Muscle of back (tissue), 11 donors: Measurements from ENCODE around the gene FSTL3. TPM values are rescaled to one million over a fixed set of nuclear protein-coding genes. Genes with fewer than 3 reads are reported as not detected.

Experiments used
- DNase-seq, 3 donors: peaks; one replicate each; pipeline versions ENCODE4 v3.0.0 to v3.0.0-alpha.2; 2013
- polyA plus RNA-seq, 10 donors: library from polyadenylated mRNA; unstranded; fragments of 120-200 nt; gene quantifications; one replicate each; pipeline ENCODE4 v1.2.1, GENCODE V29; 2013; ENCODE audit not compliant: insufficient read length in 10 of 10

Gene FSTL3
- polyA plus RNA-seq, 10 donors, result 10.7 to 19.2 (median 14.6) TPM

DNA sequence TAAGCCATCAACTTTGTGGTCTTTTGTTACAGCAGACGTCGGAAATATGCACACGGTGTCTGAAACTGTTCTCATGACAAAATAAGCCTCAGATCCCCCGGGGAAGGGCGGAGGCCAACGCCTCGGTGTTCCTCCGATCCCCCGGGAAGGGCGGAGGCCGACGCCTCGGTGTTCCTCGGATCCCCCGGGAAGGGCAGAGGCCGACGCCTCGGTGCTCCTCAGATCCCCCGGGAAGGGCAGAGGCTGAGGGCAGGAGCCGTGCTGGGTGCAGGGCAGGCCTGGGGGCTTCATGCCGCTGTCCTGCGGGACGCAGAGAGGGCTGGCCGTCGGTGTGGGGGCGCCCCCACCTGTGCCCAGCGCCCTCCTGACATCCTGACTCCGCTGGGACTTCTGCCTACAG lies 31.8 kb upstream of the FSTL3 start:
- DNase-seq, result no peak

GRCh38 chr19:644789-645188 lies 31.4 kb upstream of the FSTL3 start:
- DNase-seq, result no peak

DNA sequence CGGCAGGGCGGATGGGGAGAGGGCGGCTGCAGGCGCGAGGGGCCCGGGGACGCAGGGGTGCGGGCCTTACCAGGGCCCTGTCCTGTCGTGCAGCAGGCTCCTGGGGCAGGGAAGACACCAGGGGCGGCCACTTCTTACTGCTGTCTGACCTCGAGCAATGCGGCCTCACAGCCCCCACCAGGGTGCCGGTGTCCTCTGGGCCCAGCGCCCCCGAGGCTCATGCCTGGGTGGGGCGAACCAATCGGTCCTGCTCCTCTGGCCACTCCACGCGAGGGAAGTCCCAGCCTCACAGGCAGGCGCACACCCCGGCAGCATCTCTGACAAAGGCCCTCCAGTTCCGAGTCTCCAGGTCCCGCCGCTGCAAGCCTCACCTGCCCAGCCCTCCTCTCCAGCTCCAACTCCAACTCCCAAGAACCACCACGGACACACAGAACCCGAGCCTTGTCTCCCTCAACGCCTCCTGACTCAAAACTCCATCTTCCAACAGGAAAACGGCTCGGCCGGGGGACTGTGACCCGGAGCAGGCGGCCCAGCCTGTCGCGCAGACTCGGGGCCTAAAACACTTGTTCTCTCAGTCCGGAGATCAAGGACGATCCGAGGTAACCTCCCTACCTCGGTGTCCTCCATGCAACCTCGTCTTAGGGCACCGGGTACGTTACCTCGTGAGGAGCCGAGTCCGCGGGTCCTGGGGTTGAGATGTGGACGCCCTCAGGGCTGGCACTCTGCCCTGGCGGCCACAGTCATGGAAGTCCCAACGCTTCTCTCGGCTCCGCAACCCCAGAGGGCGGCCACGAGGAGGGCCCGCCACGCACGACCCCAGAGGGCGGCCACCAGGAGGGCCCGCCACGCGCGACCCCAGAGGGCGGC lies 30.0 kb upstream of the FSTL3 start:
- DNase-seq, result no peak

DNA sequence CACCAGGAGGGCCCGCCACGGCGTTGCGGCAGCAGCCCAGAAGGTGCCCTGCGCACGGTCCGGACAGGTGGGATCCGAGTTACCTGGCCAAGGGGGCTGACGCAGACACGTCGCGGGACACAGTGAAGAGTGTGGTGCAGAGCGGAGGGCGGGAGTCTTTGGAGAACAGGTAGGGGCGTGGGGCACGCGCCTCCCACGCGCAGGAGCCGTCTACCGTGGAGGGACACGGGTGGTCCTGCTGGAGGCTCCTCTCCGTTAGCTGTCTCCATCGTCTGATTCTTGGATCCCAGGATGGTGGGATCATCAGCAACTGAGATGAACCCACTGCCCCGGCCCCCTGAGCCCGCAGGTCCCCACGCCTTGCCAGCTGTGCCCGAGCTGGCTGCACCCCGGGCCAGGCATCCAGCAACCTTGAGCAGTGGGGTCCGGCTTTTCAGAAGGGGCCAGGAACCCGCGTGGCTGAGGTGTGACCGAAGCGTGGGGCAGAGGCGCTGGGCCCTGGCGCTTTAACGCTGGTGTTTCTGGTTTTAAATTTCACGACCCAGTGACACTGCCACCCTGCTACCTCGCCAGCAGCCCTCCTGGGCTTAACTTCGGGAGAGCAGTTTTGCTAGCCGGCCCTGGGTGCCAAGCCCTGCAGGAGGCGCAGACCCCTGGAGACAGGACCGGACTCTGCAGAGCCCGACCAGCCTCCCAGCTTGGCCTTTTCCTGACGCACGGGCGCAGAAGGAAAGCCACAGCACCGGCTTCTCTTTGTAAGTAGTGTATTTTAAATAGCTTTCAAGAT lies 29.2 kb upstream of the FSTL3 start:
- DNase-seq, result no peak

- DNase-seq, result no peak
Observed at GRCh38 chr19:647566-648284, 28.5 kb upstream of the FSTL3 start.

- no peak for DNase-seq
Observed at GRCh38 chr19:648305-648704, 27.9 kb upstream of the FSTL3 start.

DNA sequence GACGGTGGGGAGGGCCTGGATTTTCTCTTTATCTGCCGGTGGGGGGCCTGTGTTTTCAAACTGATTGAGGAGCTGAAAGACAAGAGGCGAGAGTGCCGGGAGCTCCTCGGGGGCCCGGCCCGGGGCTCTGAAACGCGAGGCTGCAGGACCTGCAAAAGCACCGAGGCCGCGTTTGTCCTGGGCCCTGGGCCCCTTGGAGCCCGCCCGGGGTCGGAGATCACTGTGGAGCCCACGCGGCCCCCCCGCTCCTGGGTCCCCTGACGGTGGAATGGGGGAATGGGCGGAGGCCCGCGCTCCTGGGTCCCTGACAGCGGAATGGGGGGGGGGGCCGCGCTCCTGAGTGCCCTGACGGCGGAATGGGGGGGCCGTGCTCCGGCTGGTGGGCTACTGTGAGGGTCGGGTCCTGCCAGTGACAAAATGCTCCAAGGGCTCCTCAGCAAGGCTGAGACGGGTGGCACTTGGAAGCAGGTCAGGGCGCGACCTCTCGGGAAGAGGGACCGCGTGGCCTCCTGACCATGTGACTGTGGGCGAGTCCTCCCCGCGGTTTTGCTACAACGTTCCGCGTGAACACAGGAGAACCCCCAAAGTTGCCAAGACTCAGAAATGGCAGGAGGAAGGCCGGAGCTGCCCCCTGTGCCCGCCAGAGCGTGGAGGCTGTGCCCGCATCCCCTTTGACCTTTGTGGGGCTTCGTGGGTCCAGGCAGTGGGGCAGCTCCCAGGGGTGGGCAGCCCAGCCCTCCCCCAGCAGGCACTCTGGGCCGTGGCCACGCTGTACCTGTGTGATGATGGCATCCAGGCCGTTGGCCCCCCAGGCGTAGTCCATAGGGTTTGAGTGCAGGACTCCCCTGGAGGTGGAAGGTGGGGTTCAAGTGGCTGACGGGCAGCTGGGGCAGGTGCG lies 27.0 kb upstream of the FSTL3 start:
- DNase-seq, result no peak

- no peak for DNase-seq
Observed at GRCh38 chr19:650121-650520, 26.1 kb upstream of the FSTL3 start.

GRCh38 chr19:651114-651818 lies 24.9 kb upstream of the FSTL3 start:
- DNase-seq, result no peak

DNA sequence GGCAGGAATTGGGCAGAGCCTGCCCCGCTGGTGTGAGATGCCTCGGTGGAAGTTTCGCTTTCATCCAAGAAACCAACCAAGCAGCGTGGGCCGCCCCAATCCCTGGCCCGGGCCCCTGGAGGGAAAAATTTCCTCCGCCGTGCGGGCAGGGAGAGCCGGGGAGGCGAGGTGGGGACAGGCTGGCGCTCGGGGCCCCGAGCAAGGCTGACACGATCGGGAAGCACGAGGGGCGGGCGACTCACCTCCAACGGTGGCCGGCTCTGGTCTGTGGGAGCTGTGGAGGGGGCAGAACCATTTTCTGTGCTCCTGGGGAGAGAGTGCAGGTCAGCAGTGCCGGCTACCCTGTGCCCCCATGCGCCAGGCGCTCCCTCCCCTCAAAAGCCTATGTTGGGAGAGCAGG lies 24.2 kb upstream of the FSTL3 start:
- no peak for DNase-seq

- DNase-seq, result no peak
Observed at GRCh38 chr19:652467-653389, 23.5 kb upstream of the FSTL3 start.

DNA sequence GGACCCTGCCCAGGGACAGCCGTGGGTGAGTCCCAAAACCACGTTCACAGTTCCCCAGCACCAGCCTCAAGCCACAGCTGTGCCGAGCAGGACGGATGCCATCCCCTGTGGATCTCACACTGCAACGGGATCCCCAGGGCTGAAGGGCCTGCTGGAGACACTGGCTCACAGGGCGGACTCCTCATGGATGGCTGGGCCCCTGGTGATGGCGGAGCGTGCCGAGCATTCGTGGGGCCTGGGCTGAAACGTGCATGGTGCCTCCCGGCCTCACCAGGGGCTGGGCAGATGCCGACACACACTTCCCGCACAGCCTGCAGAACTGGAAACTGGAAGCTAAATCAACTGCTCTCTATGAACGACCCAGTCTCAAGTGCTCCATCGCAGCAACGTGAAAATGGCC lies 22.8 kb upstream of the FSTL3 start:
- DNase-seq, result no peak

DNA sequence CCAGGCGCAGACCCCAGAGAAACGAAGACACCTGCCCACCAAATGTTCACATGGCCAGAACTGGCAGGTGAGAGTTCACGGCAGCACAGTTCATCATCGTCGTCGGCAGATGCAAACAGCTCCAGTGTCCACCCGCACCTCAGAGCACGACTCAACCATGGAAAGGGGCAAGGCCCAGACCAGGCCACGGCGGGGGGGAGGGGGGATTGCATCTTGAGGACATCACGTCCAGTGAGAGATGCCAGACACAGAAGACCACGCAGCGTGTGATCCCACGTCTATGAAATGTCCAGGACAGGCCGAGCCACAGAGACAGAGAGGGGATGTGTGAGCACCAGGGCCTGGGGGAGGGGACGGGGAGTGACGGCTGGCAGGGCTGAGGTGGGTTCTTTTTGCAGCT lies 20.5 kb upstream of the FSTL3 start:
- no peak for DNase-seq

DNA sequence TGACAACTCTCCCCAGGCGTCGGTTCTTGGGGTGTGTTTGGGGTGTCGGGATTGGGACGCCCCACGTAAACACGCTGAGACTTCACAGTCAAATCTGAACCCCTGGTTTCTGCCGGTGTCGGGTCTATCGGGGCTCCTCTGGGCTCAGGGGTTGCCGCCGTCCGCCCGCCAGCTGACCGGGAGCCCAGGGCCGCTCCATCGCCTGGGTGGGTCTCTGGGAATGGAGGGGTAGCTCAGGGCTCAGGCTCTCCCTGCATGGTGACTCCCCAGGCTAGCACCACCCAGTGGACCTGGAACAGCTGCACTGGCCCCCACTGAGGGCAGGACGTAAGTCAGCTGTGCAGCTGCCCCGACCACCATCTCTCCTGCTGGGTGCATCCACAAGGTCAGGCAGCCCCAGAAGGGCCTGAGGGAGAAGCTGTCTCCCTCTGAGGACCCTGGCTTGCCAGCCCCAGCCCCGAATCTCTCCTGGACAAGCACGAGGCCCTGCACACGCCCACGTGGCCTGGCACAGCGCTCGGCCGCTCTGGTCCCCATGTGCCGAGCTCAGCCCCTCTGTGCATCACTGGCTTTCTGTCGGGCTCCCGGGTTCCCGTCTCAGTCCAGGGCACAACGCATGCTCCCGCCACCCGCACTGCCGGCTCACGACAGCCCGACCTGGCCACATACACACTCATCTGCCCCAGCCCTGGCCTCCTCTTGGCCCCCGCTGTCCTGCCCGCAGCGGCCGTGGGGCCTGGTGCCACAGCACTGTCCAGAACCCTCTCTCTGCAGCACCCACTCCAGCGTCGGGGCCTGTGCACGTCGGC lies 19.2 kb upstream of the FSTL3 start:
- DNase-seq, result no peak

DNA sequence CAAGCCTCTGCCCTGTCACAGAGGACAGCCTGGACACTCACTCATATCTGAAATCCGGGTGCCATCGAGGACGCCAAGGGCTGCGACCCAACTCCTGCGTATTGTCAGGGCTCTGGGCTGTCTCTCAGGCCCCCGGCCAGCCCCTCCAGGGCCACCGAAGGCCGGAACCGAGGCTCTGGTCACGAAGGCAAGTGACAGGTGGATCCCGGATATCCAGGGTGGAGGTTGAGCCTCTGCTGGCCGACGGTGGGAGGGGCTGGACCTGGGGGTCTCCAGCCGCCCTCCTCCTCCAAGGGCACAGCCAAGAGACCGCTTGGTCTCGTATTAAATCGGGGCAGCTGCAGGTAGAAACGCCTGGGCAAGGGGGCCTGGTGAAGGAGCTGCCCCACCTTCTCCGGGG lies 18.6 kb upstream of the FSTL3 start:
- DNase-seq, result no peak

GRCh38 chr19:658059-658839 lies 17.9 kb upstream of the FSTL3 start:
- DNase-seq, result no peak

DNA sequence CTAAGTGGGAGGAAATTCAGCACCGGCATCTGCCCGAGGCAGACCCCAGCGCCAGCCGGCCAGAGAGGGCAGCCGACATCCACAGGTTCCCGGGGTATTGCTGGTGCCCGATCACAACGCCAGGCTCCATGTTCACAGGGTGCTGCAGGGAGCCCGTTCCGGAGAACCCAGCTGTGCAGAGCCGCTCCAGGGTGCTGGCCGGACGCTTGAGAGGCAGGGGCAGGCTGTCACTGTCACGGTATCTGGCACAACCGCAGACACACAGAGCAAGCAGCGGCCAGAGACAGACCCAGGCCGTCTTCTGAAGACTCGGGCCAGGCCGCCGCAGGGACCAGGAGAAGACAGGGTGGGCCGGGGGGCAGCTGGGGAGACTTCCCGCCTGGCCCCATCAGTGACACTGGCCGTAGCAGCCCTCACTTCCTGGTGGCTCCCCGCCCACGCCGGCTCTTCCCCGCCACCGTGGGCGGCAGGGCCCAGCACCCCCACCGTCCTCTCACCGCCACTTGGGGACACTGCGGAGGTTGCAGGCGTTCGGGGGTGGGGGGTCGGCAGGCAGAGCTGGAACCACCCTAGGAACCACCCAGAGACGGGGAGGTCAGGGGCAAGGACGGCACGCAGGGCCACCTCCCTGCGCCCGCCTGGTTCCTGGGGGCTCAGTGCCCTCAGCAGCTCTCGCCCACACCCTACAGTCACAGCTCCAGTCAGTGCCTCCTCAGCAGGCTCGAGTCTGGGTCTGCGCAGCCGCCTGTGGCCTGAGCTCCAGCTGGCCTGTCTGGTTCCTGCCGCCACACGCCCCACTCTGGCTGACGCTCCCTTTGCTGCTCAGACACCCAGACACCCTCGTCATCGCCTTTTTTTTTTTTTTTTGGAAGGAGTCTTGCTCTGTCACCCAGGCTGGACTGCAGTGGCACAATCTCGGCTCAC lies 17.0 kb upstream of the FSTL3 start:
- no peak for DNase-seq
